NCI-H226 (cell line): ENCODE results near the gene CLNK.
"Not testable (repeated sequence)": the region's sequence is repeated elsewhere in the genome, so short reads cannot be mapped to it uniquely, and the experiment has no call there.

Experiments
- DNase-seq: peaks from one replicate; pipeline ENCODE4 v3.0.0-alpha.2; 2015

CLNK gene

DNA sequence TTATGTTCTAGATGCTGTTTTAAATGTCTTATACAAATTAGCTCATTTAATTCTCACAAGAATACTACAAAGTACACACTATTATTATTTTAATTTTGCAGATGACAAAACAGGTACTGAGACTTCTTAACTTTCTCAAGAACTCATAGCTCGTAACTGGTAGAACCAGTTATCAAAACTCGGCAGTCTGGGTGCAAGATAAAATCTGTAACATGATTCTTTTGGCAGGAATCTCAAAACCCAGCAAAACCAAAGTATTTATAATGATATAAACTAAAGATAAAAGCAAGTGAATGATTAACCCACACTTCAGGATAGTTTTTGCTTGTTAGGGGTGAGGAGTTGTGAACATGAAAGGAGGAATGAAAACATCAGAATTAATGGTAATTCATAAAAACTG, 27.6 kb downstream of the CLNK start:
- DNase-seq: no peak

DNA sequence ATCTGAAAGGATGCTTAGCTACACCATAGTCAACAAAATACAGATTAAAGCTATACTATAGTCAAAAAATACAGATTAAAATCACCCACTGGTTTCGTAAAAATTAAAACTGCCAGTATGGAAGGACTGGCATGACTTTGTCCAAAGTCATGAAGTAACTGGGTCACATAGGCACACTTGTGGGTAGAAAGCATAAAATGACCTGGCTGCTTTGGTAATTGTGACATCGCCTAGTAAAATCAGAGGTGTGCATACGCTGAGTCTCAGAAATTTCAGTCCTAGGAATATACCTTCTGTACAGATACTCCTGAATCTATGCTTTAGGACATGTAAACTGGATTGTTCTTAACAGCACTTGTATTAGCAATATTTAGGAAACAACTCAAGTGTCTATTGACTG, 28.1 kb downstream of the CLNK start:
- no peak for DNase-seq

DNA sequence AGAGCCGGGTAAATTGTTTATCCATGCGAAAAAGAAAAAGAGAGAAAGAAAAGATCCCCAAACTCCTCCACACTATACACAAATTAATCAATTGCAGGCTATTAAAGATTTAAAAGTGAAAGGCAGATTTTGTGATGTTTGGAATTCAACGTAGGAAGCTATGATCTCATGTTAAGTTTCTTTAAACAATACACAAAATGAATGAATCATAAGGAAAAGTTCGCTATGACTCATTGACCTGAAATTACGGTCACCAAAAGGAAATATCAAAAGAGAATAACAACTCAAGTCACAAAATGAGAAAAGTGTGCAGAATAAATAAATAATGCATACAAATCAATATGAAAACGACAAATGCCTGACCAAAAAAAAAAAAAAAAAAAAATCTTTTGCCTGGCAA, 28.6 kb downstream of the CLNK start:
- DNase-seq: no peak

DNA sequence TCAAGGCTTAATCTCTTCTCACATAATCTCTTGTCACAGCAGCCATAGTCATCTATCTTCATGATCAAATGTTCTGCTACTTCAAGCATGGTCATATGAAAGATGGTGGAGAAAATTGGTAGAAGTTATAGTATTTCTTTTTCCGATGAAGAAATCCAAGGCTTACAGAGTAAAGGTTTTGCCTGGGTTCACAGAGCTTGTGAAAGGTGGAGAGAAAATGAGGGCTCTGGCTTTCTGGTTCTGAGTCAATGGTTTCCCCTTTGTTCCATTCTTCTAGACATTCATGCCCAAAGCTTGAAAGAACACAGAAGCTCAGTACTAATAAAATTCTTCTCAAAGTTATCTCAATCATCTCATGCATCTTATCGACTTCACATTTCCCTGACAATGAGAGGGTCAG, 36.1 kb downstream of the CLNK start:
- DNase-seq: no peak

DNA sequence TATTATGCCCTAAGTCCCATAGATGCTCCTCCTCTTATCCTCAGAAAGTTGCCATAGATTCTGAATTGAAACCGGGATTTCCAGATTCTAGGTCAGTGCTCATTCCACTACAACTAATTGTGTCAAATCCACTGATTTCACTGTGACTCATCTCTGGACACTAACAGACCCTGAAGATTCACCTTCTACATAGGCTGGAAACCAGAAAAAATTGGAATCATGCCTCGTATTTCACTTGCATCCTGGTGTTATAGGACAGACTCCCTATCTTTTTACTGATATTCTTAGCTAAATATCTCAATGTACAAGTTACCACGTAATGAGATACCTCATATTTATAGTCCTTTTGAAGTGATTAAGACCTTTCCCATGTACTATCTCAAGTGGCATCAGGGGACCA, 36.7 kb downstream of the CLNK start:
- no peak for DNase-seq

DNA sequence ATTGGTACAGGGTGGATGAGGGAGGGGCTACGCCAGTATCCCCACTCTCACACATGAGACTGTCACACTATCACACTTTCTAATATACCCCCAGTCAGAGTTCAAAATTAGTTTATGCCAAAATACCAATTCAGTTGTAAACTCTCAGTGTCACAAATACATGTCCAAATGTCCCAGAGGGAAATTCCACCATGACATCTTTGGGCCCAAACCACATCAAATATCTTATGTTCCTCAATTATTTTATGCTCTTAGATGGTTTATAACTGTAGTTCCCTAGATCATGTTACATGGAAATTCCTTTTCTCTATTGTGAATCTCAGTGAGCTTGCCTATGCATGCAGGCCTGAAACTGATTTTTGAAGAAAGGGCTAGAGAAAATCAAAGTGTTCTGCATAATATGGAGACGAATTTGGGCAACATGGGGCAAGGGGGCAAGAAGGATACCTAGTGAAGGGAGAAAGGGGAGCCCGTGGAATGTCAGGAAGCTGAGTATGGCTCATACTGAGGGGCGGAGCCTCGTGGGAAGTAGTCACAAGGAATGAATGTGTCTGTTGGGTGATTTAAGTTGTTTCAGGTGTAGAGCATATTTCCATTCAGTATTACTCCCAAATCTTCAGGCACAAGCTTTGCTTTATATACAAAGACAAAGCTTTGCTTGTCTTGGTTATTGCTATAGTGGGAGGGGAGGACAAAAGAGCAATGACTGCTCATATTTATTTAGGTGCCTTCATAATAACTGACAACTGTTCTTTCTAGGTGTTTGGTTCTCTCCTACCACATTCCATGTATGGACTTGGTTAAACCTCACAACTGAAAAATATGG, 40.8 kb downstream of the CLNK start:
- no peak for DNase-seq

DNA sequence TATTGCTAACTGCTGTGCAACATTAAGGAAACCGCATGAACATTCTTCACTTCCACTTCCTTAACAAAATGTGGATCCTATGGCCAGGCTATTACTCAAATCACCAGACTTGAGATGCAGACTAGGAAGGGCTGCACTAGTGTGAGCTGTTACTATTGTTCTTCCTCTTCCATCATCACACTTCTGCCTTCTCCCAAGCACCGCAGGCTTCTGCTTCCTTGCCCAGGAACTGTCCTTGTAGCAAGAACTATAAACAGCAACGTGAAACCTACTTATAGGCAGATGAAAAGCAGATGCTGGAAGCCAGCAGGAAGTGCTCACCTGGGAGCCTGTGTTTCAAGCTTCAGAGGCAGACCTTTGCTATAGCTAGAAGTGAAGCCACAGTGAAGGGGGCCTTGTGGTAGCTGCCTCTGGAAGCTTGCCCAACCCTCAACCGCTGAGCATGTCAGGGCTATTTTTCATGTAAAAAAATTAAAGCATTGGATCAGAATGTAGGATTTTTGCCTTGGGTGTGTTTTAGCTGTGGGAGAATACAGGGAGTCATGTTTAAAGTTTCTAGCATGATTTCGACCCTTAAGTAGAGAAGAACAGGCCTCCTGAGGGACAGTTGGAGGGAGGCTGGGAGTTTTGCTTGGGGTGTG, 43.9 kb downstream of the CLNK start:
- DNase-seq: no peak

DNA sequence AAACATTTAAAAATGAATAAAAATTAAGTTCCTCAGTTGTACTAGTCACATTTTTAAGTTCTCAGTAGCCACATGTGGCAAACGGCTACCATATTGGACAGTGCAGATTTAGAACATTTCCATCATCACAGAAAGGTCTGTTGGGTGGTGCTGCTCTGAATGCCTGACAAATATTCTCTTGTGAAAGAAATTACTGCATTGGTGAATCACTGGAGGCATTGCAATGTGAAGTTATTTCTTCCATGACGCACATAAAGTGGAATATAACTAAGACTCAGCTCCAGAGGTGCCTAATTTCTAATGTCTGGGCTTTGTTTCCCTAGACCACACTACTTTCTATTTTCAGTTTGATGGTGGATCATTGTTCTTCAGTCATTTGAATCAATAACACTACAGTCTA, 44.9 kb downstream of the CLNK start:
- DNase-seq: no peak

DNA sequence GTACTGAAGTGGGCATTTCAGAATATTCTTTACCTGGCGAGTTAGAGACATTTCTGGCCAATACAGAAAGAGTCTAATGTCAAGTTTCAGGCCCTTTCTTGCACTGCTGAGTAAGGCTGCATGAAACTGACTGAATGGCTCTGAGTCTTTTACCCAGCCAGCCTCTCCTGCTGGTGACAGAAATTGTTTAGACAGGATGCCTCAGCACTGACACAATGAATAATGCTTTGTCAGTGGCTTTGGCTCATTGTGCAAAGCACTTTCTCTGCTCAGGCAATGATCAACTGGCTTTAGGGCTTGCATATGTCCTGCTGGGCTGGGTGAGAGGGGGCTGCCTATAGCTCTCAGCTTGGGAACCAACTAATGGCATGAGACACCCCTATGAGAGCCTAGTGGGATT, 45.5 kb downstream of the CLNK start:
- DNase-seq: no peak

DNA sequence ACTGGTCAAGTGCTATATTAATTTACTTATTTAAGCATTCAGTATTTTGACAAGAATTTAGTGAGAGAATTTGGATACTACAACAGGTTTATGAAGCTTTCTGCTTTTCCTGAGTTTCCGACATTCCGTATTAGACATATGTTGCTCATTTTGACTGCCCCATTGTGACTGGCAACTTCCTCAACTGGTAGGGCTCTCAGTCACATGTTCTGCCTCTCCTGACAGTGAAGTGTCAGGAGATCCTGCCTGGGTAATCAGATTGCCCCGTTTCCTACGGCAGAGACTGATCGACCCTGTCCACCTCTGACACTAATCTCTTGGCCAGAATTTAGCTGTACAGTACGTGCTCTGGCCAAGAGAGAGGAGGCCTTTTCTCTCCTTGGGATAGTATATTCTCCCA, 49.5 kb downstream of the CLNK start:
- DNase-seq: no peak

DNA sequence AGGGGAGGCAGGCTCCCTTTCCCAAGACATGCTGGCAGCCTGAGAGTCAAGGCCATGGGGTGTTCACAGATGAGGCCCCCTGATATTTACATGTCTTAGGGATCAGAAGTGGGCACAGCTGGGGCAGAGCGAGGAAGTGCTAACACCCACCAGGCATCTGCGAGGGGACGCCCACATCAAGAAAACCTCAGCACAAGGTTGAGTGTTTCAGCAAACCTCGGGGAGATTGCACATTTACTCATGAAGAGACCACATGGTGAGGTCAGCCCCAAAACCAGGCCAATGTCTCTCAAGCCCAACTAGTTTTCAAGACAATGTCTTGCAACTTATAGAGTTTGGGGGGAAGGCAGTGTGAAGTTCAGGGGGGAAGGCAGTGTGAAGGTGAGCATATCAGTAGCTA, 55.2 kb downstream of the CLNK start:
- no peak for DNase-seq

DNA sequence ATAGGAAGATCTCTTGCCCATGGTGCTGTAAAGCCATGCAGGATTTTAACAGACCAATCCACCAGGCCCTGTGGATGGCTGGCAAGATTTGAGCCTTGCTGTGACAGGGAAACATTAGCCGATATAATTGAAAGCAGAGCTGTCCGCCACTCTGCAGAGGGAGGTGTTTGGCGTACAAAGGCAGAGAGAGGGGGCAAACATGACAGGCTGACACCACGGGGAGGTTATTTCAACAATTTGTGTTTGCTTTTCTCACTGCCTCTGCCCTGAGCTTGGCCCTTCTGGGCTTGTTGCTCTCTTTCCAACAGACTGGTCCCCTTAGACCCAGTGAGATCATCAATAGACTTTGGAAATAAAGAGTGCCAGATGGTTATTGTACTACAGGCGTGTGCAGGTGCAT, 59.4 kb downstream of the CLNK start:
- no peak for DNase-seq

DNA sequence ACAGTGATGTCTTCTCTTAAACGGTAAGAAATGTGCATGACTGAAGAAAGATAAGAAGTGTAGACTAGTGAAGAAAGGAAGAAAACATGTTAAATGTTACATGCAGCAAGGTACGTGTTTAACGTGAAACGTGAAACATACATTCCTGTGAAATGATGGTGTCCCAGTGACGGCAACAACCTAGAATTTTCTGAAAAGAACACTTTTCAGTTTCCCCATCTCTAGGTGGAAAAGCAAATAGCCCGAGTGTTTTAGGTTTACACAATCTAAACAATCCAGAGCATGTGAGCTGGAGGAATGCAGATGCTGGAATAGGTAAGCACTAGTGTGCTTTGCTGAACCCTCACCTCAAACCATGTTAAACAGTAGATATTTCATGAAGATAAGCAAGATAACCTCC, 60.7 kb downstream of the CLNK start:
- no peak for DNase-seq

DNA sequence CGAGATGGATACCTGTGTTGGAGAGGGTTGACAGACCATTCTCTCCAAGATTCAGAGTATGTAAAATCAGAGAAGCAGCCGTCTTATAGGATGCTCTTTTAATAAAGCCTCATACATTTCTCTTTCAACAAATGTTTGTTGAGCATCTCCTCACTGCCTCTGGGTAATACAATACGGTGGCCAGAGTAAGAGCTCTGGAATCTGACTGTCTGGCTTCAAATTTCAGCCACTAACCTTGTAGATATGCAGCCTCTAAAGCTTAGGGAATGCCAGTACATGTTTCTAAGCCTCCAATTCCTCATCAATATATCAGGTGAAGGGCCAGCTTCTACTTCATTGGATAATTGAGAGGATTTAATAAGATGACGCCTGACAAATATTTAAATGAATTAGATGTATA, 61.3 kb downstream of the CLNK start:
- DNase-seq: no peak

DNA sequence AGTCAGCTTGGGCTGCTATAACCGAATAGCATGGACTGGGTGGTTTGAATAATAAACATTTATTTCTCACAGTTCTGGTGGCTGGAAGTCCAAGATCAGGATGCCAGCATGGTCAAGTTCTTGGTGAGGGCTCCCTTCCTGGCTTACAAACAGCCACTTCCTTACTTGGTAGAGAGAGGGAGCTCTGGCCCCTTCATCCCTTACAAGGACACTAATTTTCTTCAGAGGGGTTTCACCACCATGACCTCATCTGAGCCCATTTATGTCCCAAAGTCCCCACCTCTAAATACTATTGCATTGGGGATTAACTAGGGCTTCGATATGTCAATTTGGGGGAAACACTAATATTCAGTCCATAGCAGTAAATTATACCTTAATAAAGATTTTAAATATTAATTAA, 61.8 kb downstream of the CLNK start:
- no peak for DNase-seq

DNA sequence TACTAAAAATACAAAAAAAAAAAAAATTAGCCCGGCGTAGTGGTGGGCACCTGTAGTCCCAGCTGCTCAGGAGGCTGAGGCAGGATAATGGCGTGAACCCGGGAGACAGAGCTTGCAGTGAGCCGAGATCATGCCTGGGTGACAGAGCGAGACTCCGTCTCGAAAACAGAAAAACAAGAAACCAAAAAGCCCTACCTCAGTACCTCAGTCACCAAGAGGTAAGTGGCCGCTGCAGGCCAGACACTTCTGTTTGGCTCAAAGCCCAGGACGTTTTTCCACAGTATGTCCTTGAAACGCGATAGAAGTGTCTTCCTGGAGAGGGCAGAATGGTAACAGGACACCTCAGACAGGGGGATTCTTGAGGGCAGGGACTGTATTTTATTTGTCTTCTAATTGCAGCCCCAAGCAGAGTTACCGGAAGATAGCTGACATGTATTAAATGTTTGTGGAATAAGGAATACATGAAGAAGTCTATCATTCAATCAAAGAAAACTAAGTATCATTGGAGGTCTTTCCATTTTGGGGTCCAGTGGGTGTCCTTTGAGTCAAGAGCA, 63.6 kb downstream of the CLNK start:
- no peak for DNase-seq

DNA sequence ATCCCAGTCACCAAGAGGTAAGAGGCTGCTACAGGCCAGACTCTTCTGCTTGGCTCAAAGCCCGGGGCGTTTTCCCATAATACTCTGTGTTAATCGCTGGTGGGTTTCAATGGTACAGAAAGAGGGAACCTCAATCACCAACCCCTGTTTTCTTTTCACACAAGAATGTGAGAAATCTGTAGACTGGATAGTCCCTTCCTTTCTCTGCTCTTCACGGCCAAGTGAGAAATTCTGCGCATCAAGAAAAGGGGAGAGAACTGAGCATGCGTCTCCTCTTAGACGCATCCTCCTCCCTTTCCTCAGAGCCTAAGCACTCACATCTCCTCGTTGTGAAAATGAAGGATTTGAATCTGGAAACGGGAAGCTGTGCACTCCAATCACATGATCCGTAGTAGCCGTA, 64.7 kb downstream of the CLNK start:
- no peak for DNase-seq

DNA sequence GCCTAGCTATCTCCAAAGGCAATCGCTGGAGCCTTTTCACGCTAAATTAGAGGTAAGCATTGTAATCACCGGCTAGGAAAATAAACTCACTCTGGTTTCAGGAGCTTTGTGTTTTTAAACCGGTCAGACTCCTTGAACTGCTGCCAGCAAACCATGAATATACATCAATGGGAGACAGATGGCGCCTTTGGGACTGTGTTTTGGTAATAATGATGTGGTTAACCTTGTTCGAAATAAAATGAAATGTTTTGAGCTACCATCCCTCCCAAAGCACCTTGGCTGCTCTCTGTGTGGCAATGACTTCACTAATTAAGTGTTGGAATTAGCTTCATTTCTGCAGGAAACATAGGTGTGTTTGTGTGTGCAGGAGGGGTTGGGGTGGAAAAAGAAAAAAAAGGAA, 65.3 kb downstream of the CLNK start:
- no peak for DNase-seq

DNA sequence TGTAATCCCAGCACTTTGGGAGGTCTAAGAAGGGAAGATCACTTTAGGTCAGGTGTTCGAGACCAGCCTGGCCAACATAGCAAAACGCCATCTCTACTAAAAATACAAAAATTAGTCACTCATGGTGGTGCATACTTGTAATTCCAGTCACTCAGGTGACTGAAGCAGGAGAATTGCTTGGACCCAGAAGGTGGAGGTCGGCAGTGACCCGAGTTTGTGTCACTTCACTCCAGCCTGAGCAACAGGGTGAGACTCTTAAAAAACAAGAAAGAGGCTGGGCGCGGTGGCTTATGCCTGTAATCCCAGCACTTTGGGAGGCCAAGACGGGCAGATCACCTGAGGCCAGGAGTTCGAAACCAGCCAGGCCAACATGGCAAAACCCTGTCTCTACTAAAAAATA, 69.6 kb downstream of the CLNK start:
- DNase-seq: not testable (repeated sequence)

DNA sequence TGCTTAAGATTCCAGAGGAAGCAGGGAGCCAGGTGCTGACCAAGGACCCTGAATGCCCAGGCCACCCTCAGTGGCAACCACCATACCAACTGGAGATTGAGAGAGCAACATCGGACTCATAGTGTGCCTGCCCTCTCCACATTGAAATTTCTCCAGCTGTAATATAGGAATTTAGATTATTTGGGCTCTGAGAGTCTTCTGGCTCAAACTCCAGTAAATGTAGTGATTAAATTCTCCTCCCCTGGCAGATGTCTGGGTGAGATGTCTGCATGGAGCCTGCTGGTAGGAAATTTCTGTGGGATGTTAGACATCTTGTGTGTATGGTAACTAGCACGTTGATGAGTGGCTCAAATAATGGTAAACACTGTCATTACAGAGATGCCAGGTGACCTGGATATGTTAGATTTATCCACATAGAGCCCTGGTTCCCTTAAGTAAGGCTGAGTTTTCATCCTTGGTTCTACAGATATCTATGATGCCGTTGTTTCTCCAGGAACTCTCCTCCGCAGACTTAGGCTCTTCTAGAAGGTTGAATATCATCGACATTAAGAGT, 70.6 kb downstream of the CLNK start:
- DNase-seq: no peak

DNA sequence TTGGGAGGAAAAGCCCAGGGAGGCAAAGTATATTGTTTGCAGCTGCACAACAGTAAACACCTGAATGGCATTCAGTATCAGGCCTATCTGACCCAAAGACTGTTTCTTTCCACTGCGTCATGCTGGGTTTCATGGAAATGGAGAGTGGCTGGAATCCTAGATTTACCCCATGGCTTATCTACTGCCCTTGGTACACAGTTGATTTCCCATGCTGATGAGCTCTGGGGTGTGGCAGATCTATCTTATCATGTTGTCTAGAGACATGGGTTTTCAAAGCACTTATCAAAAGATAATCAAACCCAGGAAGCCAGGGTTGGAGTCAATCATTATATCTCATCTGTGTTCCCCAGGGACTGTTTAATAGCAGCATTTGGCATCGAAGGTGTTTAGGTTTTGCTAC, 72.1 kb downstream of the CLNK start:
- no peak for DNase-seq

DNA sequence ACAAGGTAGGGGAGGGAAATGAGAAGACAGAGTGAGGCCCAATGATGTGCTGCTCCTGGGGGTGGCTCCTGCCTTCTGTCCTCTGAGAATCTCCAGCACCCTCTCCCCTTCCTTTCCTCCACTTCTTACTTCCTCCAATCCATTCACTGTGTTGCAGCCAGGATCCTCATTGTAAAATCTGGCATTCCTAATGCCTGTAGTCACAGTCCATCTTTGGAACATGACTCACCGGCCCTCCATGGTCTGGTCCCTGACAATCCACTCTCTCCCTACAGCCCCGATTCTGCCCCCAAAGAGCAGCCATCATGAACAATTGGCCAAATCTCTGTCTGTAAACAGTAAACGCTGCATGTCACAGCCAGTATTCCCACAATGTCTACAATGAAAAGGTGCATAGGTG, 72.9 kb downstream of the CLNK start:
- DNase-seq: no peak

DNA sequence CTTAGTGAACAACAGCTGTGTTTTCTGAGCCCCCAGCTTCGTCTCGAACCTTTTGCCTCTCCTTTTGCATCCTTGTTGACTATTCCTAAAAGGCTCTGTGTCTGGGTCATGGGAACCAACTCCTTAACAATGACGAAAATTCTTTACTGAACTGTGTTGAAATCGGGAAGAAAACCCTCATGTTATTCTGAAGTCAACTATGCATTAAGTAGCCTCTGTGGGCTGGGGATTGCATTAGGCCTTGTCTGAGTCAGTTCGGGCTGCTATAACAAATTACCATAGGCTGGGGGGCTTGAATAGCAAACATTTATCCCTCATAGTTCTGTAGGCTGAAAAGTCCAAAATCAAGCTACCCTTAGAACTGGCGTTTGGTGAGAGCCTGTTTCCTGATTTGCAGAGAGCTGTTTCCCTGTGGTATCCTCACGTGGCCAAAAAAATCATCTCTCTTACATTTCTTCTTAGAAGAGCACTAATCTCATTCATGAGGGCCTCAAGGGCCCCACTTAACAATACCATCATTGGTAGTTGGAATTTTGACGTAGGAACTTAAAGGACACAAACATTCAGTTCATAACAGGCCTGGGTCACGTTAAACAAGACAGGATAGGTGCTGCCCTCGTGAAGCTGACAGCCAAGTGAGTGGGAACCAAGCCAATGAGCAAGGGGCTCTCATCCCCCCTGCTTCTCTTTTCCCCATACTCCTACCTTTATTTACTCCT, 75.9 kb downstream of the CLNK start:
- DNase-seq: no peak

DNA sequence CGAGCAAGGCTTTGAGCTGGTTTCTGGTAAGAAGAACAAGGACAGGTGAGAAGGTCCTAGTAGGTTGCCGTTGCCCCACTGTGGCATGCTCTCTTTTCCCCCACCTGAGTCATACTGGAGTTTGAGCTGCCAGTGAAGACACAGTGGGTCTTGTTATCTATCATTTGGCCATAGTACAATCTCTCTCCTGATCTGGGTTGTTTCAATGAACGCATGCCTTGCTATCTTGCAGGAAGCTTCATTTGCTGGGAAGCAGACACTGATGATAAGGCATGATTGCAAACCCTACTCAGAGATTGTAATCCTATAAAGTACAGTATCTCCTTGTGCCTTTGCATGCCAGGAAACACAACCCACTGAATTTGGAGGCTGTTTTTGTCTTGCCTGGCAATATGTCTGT, 77.4 kb downstream of the CLNK start:
- DNase-seq: no peak
